ENCODE measurements around the gene TKFC.

TKFC gene, protein sequence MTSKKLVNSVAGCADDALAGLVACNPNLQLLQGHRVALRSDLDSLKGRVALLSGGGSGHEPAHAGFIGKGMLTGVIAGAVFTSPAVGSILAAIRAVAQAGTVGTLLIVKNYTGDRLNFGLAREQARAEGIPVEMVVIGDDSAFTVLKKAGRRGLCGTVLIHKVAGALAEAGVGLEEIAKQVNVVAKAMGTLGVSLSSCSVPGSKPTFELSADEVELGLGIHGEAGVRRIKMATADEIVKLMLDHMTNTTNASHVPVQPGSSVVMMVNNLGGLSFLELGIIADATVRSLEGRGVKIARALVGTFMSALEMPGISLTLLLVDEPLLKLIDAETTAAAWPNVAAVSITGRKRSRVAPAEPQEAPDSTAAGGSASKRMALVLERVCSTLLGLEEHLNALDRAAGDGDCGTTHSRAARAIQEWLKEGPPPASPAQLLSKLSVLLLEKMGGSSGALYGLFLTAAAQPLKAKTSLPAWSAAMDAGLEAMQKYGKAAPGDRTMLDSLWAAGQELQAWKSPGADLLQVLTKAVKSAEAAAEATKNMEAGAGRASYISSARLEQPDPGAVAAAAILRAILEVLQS

DNA sequence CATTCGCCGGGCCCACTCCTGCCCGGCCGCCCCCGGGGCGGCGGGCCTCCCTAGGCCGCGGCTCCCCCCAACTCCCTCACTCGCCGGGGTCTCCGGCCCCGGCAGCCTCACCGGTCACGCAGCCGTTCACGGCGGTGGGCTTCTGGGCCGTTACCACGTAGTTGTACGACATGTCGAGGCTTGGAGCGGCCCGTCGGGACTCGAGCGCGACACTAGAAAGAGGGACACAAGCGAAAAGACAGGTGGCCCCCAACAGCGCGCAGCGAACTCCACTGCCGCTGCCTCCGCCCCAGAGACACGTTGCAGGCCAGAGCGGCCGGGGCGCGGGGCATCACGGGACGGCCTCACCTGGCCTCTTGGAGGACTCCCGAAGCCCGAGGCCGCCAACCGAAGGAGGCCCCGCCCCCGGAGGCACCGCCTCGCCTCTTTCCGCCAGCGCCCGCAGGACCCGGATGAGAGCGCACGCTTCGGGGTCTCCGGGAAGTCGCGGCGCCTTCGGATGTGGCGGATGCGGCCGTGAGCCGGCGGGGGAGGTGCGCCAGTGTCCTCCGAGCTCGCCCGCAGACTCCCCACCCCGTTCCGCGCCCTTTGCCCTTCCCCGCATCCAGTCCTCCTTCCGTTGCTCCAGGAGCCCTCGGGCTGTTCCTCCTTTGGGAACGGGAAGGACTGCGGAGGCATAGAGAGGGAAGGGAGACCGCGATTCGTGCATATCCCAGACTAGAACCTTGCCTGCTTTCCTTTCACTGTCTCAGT is at the start of gene TKFC, which contains the start of gene DDB1:
TKFC (plus strand) TSS at position 432 of the 753 bp plus-strand sequence. CDS start 1,501 bp downstream, outside the sequence.
DDB1 (minus strand) TSS at position 309 of the 753 bp plus-strand sequence; CDS start at position 172, 137 bp downstream.
- TF ChIP-seq, protein P1, sequence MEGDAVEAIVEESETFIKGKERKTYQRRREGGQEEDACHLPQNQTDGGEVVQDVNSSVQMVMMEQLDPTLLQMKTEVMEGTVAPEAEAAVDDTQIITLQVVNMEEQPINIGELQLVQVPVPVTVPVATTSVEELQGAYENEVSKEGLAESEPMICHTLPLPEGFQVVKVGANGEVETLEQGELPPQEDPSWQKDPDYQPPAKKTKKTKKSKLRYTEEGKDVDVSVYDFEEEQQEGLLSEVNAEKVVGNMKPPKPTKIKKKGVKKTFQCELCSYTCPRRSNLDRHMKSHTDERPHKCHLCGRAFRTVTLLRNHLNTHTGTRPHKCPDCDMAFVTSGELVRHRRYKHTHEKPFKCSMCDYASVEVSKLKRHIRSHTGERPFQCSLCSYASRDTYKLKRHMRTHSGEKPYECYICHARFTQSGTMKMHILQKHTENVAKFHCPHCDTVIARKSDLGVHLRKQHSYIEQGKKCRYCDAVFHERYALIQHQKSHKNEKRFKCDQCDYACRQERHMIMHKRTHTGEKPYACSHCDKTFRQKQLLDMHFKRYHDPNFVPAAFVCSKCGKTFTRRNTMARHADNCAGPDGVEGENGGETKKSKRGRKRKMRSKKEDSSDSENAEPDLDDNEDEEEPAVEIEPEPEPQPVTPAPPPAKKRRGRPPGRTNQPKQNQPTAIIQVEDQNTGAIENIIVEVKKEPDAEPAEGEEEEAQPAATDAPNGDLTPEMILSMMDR (IDR thresholded peaks at IDR 0.05; ENCODE audit: low read depth, low read length), result no peak
- in situ Hi-C loops (cut with HindIII; ENCODE audit: low sequenced_read_pairs), result no loop called here
- DNase-seq (ENCODE audit: low read depth, low spot score), result peak; percentile 95
- peak within 1 kb of the TSS; percentile 95 for H3K4me3 ChIP-seq (ENCODE audit: low read depth, low read length)

DNA sequence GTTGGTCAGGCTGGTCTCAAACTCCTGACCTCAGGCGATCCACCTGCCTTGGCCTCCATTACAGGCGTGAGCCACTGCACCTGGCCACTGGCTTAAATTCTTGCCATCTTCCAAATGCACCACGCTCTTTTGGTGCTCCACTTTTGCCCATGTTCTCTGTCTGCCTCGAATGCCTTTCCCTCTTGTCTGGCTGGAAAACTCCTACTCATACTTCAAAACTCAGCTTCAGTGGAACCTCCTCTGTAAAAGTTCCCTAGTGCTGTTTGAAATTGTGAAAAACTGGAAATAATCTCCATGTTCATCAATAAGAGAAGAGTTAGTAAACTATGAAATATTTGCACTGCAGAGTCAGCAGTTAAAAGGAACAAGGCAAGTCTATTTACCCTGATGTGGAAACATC is 49.4 kb upstream of the TKFC start:
- no peak overlapping the region for H3K4me3 ChIP-seq (ENCODE audit: low read depth, low read length)
- no peak for DNase-seq (ENCODE audit: low read depth, low spot score)
- TF ChIP-seq, protein P1 (IDR thresholded peaks at IDR 0.05; ENCODE audit: low read depth, low read length), result no peak
- in situ Hi-C loops (cut with HindIII; ENCODE audit: low sequenced_read_pairs), result no loop called here

DNA sequence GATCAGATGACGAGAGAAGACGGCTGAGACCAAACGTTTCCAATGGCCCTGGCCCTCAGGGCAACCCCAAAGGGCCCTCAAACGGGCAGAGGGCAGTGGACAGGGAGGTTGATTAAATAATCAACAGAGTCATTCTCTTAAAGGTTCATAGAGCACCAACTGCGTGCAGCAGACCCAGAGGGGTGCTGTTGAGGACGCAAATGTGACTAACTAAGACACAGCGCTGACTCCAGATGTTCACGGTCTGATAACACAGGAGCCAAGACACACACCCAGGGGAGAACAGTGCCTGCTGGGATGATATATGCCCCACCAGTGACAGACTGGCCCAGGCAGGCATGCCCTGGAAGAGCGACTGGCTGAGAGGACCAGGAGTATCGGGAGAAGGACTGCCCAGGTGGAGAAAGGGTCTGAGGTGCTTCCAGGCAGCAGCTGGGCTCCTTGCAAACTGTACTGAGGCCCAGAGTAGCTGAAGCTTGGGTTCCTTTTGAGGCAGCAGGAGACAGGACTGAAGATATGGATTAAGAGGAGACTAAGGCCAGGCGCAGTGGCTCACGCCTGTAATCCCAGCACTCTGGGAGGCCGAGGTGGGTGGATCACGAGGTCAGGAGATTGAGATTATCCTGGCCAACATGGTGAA is 45.6 kb upstream of the TKFC start:
- TF ChIP-seq, protein P1 (IDR thresholded peaks at IDR 0.05; ENCODE audit: low read depth, low read length), result no peak
- in situ Hi-C loops (cut with HindIII; ENCODE audit: low sequenced_read_pairs), result no loop called here
- no peak for DNase-seq (ENCODE audit: low read depth, low spot score)
- no peak overlapping the region for H3K4me3 ChIP-seq (ENCODE audit: low read depth, low read length)

DNA sequence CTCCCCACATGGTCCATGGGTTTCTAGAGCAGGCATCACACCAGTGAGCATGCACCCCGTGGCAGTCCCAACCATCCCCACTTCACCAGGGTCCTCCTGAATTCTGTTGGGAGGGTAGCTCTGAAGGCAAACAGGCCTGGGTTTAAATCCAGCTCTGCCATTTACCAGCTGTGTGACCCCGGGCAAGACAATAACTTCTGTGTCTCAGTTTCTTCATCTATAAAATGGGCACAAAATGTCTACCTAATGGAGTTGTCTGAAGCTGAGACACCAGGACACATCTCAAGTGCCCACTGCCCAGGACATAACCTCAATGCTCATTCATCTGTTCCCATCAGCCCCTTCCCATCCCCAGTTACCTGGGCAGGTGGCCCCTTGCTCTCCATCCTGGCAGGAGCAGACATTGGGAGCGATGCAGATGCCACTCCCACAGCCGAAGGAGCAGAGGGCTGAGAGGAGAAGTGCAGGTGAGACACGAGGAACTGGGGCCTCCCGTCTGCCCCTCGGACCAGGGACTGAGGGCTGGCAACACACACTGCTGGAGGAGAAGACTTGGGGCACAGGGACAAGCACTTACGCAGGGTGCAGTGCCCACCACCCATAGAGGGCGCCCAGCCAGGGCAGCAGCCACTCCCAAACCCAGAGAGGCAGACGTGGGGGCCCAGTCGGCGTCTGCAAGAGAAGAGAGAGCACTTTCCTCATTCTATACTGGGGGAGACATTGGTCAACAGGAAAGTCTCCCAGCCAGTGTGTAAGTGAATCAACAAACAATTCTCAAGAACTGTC is 41.9 kb upstream of the TKFC start:
- TF ChIP-seq, protein P1 (IDR thresholded peaks at IDR 0.05; ENCODE audit: low read depth, low read length), result peak; percentile 14
- no peak overlapping the region for H3K4me3 ChIP-seq (ENCODE audit: low read depth, low read length)
- in situ Hi-C loops (cut with HindIII; ENCODE audit: low sequenced_read_pairs), result no loop called here
- no peak for DNase-seq (ENCODE audit: low read depth, low spot score)

DNA sequence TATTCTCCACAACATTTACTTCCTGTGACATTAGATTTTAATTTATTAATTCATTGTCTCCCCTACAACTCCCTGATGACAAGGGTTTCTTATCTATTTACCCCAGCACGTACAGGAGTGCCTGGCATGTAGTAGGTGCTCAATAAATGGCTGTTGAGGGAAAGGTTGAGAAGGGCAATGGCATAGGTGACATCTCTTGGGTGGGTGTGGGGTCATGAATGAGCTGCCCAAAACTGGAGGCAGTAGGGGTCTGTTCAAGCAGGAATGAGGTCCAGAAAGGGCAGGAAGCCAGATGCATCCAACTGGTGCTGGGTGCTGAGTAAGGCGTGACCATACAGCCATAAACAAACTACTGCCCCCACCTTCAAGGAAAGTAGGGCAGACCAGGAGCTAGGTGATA is 40.7 kb upstream of the TKFC start:
- no peak overlapping the region for H3K4me3 ChIP-seq (ENCODE audit: low read depth, low read length)
- TF ChIP-seq, protein P1 (IDR thresholded peaks at IDR 0.05; ENCODE audit: low read depth, low read length), result no peak
- no peak for DNase-seq (ENCODE audit: low read depth, low spot score)
- in situ Hi-C loops (cut with HindIII; ENCODE audit: low sequenced_read_pairs), result no loop called here

All from astrocyte of the spinal cord (primary cell).